KMS-11 (cell line): ENCODE measurements around the gene MBNL1.

ENCODE experiments used
- H2AFZ ChIP-seq: fragments of 200-600 bp; sonication (generic); 2 replicates; pipeline ENCODE4 v1.6.1; 2016; ENCODE audit warnings: antibody characterized with exemption, mixed run types, low read depth
- H3K27ac ChIP-seq: fragments of 200-600 bp; sonication (generic); 2 replicates; pipeline ENCODE4 v1.6.1; 2016; ENCODE audit warnings: mild to moderate bottlenecking, mixed run types
- H3K27me3 ChIP-seq: fragments of 200-600 bp; sonication (generic); 2 replicates; pipeline ENCODE4 v1.6.1; 2017; ENCODE audit warnings: mild to moderate bottlenecking, low read depth, mixed run types, moderate library complexity; ENCODE audit not compliant: insufficient read depth
- H3K36me3 ChIP-seq: fragments of 200-600 bp; sonication (generic); 2 replicates; pipeline ENCODE4 v1.6.1; 2017; ENCODE audit warnings: mild to moderate bottlenecking, mixed run types; ENCODE audit not compliant: insufficient read depth
- H3K4me1 ChIP-seq: fragments of 200-600 bp; sonication (generic); 2 replicates; pipeline ENCODE4 v1.6.1; 2016; ENCODE audit warnings: mild to moderate bottlenecking, low read depth, mixed run types; ENCODE audit not compliant: poor library complexity, severe bottlenecking
- H3K4me2 ChIP-seq: fragments of 200-600 bp; sonication (generic); 2 replicates; pipeline ENCODE4 v1.7.0; 2016; ENCODE audit warnings: mild to moderate bottlenecking, mixed run types
- H3K4me3 ChIP-seq: fragments of 200-600 bp; sonication (generic); IDR thresholded peaks from 2 replicates; pipeline ENCODE4 v1.6.1; 2017; ENCODE audit warnings: low read depth, low read length, mixed read lengths; ENCODE audit not compliant: insufficient read depth
- H3K79me2 ChIP-seq: fragments of 200-600 bp; sonication (generic); 2 replicates; pipeline ENCODE4 v1.6.1; 2016; ENCODE audit warnings: low read depth, mixed run types; ENCODE audit not compliant: insufficient read depth
- H3K9ac ChIP-seq: fragments of 200-600 bp; sonication (generic); 2 replicates; pipeline ENCODE4 v1.6.1; 2016; ENCODE audit warnings: mild to moderate bottlenecking, mixed run types
- H4K20me1 ChIP-seq: fragments of 200-600 bp; sonication (generic); 2 replicates; pipeline ENCODE4 v1.6.1; 2016; ENCODE audit warnings: mild to moderate bottlenecking, mixed run types; ENCODE audit not compliant: insufficient read depth
- TF ChIP-seq, protein P1 (sequence below): fragments of 200-600 bp; sonication (generic); conservative IDR thresholded peaks from 2 replicates; pipeline ENCODE4 v1.6.1; 2017; ENCODE audit warnings: low read depth, mild to moderate bottlenecking, antibody characterized with exemption, low read length, moderate library complexity, mixed read lengths

MBNL1 gene

DNA sequence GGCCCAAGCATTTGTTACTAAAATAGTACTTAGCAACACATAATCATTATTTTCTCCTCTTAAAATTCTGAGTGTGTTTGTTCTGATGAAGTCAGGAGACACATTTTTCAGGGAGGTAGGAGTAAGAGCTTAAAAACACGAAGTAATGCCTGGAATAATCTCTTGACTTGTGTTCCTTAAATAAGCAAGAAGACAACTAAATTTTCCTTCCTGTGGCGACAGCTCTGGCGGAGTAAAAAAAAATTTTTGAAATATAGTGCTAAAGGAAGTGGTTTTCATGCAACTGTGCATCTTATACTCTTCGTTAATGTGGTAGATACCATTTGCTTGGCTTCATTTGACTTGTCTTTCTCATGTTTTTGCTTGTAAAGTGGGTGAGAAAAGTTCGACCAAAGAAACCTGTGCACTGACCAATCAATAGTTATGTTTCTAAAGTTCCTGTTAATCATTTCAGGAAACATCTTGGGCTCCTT is 11.1 kb upstream of the MBNL1 start:
- Histone ChIP-seq H3K79me2 (no peaks in the 10 kb centered on the region), H3K36me3 (no peaks in the 10 kb centered on the region), H3K4me3 (no peak overlapping the region), H3K9ac (no peak overlapping the region), H4K20me1 (no peaks in the 10 kb centered on the region), H3K4me2 (no peak overlapping the region), H3K27ac (no peak overlapping the region), H2AFZ (no peak overlapping the region), H3K4me1 (no peaks in the 10 kb centered on the region), H3K27me3 (no peaks in the 10 kb centered on the region)
- TF ChIP-seq, protein P1, sequence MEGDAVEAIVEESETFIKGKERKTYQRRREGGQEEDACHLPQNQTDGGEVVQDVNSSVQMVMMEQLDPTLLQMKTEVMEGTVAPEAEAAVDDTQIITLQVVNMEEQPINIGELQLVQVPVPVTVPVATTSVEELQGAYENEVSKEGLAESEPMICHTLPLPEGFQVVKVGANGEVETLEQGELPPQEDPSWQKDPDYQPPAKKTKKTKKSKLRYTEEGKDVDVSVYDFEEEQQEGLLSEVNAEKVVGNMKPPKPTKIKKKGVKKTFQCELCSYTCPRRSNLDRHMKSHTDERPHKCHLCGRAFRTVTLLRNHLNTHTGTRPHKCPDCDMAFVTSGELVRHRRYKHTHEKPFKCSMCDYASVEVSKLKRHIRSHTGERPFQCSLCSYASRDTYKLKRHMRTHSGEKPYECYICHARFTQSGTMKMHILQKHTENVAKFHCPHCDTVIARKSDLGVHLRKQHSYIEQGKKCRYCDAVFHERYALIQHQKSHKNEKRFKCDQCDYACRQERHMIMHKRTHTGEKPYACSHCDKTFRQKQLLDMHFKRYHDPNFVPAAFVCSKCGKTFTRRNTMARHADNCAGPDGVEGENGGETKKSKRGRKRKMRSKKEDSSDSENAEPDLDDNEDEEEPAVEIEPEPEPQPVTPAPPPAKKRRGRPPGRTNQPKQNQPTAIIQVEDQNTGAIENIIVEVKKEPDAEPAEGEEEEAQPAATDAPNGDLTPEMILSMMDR, result no peak

DNA sequence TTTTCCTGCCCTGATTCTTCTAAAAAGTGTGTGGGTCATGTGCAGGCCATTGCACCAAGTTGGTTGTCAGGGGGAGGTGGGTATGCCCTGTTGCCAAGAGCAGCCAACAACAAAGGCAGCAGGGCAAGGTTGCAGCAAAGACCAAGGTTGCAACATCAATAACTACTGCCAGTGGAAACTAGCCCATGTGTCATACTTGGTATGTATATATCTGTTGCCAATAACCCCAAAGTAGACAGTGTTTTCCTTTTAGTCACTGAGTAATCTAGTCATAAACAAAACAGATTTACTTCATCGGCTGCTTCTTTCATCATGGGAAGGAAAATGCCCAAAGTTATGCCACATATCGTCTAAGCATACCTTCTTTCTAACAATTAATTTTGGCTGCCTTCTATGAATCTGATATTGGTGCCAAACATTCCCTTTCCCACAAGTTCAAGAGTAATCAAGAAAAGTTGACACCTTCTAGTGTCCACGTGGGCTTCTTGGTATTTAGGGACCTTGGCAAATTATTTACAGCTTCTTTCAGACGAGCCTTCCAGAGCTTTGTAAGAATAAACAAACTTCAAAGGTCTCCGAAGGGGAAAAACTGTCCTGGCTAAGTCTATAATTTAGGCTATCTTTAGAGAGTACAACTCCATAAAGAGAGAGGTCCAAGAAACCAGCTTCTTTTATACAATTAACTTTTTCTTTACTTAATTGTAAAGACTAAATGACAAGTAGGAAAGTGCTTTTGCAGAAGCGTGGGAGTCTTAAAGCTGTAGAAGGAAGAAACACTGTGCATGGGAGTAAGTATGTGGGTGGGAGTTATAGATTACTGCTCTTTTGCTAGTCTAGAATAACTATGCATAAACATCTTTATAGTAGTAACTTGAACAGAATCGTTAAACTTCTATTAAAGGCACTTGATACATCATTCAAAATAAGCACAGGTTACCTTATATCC is 10.0 kb upstream of the MBNL1 start:
- Histone ChIP-seq H3K27me3 (no peaks in the 10 kb centered on the region), H3K79me2 (peaks cover 10% of the 10 kb centered on the region; the same call in 1 of the 2 replicates), H4K20me1 (no peaks in the 10 kb centered on the region), H3K9ac (no peak overlapping the region), H3K4me1 (peaks cover 5% of the 10 kb centered on the region), H3K4me2 (no peak overlapping the region), H2AFZ (no peak overlapping the region), H3K27ac (no peak overlapping the region), H3K4me3 (no peak overlapping the region), H3K36me3 (no peaks in the 10 kb centered on the region)
- TF ChIP-seq, protein P1, result no peak

DNA sequence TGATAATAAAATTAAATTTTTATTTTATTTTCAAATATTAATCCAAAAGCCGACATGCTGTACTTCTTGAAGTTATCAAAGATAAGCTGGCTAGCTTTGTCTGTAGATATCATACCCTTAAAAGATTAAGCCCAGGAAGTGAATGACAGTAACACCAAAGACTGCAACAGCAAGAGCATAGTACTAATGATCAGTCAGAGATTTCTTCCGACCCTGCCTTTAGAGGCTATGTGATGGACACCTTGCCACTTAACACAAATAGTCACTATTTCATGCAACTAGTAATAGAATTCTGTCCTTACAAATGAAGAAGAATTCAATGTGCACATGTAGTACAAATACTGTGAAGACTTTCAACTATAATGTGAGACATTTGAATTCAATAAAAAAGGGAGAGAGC is 9.3 kb upstream of the MBNL1 start:
- Histone ChIP-seq H3K4me2 (no peak overlapping the region), H3K4me1 (peaks cover 12% of the 10 kb centered on the region)

DNA sequence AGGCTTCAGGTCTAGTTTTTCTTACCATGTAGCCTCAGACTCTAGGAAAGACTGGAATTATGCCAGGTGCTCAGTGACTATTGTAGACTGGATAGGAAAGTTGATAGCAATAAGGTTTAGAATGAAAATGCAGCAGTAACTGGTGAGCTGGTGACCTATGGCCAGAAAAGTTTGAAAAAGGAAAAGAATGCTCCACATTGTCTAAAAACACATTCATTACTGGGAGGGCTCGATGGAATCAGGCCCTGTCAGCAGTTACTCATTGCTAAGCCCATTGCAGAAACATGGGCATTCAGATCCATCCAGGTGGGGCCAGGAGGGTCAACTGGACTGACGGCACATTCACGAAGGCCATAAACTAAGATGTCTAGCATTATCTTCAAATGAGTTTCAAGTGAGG is 8.7 kb upstream of the MBNL1 start:
- no peaks in the 10 kb centered on the region for H4K20me1 ChIP-seq
- H3K27me3 ChIP-seq, result no peaks in the 10 kb centered on the region
- H2AFZ ChIP-seq, result no peak overlapping the region
- H3K27ac ChIP-seq, result no peak overlapping the region
- TF ChIP-seq, protein P1, result no peak
- H3K4me3 ChIP-seq, result no peak overlapping the region
- H3K9ac ChIP-seq, result no peak overlapping the region
- no peaks in the 10 kb centered on the region for H3K36me3 ChIP-seq
- peaks cover 18% of the 10 kb centered on the region for H3K4me1 ChIP-seq
- H3K4me2 ChIP-seq, result no peak overlapping the region
- peaks cover 21% of the 10 kb centered on the region for H3K79me2 ChIP-seq

More for the DNA sequence above, 9.3 kb upstream of the MBNL1 start:
- H4K20me1 ChIP-seq, result no peaks in the 10 kb centered on the region
- peaks cover 17% of the 10 kb centered on the region; the same call in 1 of the 2 replicates for H3K79me2 ChIP-seq
- H3K27ac ChIP-seq, result no peak overlapping the region
- TF ChIP-seq, protein P1, result no peak
- H3K9ac ChIP-seq, result no peak overlapping the region
- H3K4me3 ChIP-seq, result no peak overlapping the region
- H2AFZ ChIP-seq, result no peak overlapping the region
- H3K27me3 ChIP-seq, result no peaks in the 10 kb centered on the region
- no peaks in the 10 kb centered on the region for H3K36me3 ChIP-seq
